ENCODE data around the gene ABCG1. TPM values are rescaled to one million over a fixed set of nuclear protein-coding genes. Genes with fewer than 3 reads are reported as not detected.
A peak's percentile ranks its signal among the peaks of the same experiment; 100 is the strongest.

ABCG1 gene
- total RNA-seq, 2 donors from 2014 or later: 53.1 to 55.5 TPM

DNA sequence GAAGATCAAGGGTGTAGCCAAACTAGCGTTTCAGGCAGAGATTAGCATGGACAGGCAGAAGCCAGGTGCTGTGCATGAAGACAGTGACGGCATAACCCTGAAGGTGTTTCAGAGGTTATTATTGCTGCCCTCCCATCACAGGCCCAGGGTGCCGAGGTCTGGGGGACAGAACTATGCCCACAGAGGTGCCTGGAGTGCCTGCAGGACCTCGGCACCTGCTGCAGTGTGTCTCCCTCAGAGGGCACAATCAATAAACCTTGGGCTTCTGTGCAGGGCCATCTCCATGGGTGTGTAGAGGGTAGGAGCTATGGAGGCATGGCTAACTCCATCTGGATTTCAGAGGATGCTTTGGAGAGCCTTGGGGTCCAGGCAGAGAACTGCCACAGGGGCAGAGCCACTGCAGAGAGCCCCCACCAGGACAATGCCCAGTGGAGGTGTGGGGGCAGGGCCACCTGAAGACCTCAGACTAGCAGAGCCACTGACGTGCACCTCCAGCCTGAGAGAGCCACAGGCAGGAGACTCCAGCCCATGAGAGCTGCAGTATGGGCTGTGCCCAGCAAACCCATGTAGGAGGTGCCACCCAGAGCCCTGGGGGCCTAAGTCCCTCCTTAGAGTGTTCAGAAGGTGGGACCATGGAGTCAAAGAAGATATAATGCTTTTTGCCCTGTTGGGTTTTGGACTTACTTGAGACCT, 5.7 kb upstream of the ABCG1 start:
- Mint-ChIP-seq H3K36me3 (ENCODE audit: insufficient read depth in 2 of 2) (peaks cover 0 to 7% of the 10 kb centered on the region in 2 donors), H3K4me1 (ENCODE audit: low read depth) (no peaks in the 10 kb centered on the region), H3K27ac (no peak overlapping the region), H3K9me3 (peaks cover 0 to 2% of the 10 kb centered on the region in 2 donors), H3K4me3 (no peak overlapping the region), H3K27me3 (ENCODE audit: low read depth) (no peaks in the 10 kb centered on the region)
- ATAC-seq (replicated peaks in 1 of 2) (no peak), DNase-seq (no peak)

DNA sequence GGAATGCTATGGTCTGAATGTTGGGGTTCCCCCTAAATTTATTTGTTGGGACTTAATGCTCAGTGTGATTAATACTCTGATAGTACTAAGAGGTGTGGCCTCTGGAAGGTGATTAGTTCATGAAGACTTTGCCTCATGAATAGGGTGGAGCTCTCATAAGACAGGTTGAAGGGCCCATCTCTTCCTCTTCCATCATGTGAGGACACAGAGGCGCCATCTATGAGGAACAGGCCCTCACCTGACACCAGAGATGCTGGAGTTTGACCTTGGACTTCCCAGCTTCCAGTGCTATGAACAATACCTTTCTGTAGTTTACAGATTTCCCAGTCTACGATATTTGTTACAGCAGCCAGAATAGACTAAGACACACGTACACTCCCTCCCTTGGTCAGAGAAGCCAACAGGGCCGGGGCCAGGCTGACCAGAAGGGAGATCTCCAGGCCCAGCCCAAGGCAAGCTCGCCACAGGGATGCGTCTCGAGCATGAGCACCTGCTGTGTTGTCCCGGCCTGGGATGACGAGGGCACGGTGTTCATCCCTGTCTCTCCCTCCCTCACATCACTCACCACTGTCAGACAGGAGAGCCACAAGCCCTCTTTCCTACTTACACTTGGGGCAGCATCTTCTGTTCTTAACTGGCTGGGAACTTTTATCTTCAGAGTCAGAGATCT, 4.7 kb upstream of the ABCG1 start:
- no peak for ATAC-seq (replicated peaks in 1 of 2)
- H3K27ac Mint-ChIP-seq: no peak overlapping the region

DNA sequence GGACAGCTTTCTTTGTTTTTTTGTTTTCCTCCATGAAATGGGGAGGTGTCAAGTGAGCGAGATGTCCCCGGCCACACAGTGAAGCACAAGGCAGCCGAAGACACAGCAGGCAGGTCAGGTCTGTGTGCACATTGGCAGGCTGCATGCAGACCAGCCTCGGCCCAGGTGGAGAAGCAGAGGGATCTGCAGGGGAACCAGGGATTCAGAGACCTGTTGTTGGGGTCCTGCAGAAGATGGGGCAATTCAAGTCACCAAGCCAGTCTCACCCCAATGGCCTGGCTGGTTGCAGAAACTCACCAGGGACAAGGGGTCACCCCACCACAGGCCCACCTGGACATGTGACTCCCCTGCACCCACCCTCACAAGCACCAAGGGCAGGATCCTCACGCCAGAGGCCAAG, 4.0 kb upstream of the ABCG1 start:
- DNase-seq: no peak
- H3K9me3 Mint-ChIP-seq: peaks cover 0 to 2% of the 10 kb centered on the region in 2 donors
- H3K4me1 Mint-ChIP-seq (ENCODE audit: low read depth): no peaks in the 10 kb centered on the region
- H3K36me3 Mint-ChIP-seq (ENCODE audit: insufficient read depth in 2 of 2): peaks cover under 1 to 7% of the 10 kb centered on the region in 2 donors
- no peaks in the 10 kb centered on the region for H3K27me3 Mint-ChIP-seq (ENCODE audit: low read depth)
- no peak overlapping the region for H3K4me3 Mint-ChIP-seq
- H3K27ac Mint-ChIP-seq: no peak overlapping the region
- no peak for ATAC-seq (replicated peaks in 1 of 2)

More for the DNA sequence above, 4.7 kb upstream of the ABCG1 start:
- Mint-ChIP-seq H3K9me3 (peaks cover 0 to 2% of the 10 kb centered on the region in 2 donors), H3K4me3 (no peak overlapping the region), H3K27me3 (ENCODE audit: low read depth) (no peaks in the 10 kb centered on the region), H3K4me1 (ENCODE audit: low read depth) (no peaks in the 10 kb centered on the region), H3K36me3 (ENCODE audit: insufficient read depth in 2 of 2) (peaks cover 0 to 7% of the 10 kb centered on the region in 2 donors)
- DNase-seq: no peak

DNA sequence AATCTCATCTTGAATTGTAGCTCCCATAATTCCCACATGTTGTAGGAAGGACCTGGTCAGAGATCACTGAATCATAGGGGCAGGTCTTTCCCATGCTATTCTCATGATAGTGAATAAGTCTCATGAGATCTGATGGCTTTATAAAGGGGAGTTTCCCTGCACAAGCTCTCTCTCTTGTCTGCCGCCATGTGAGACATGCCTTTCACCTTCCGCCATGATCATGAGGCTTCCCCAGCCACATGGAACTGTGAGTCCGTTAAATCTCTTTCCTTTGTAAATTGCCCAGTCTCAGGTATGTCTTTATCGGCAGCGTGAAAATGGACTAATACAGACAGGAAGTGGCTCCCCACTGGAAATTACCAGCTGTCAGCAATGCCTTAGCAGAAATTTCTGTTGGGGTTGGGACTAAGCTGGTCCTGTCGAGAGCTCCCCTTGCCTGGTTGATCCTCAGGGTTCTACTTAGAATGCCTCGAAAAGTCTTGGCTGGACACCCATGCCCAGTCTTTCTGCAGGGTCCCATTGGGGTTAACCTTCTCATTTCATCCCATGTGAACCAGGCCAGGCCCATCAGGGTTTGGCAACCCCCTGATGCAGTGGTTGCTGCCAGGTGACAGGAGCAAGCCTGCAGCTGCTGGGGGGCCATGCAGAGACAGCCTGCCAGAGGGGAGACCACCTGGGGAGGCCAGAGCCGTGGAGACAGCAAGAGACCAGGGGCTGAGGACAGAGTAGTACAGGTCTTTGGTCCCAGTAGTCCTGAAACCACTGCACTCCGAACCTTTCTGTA, 2.8 kb upstream of the ABCG1 start:
- ATAC-seq (replicated peaks in 1 of 2) (no peak), DNase-seq (no peak)
- Mint-ChIP-seq H3K4me3 (no peak overlapping the region), H3K4me1 (ENCODE audit: low read depth) (peaks cover 8% of the 10 kb centered on the region), H3K27me3 (ENCODE audit: low read depth) (no peaks in the 10 kb centered on the region), H3K36me3 (ENCODE audit: insufficient read depth in 2 of 2) (peaks cover 3 to 8% of the 10 kb centered on the region in 2 donors), H3K9me3 (peaks cover 0 to 2% of the 10 kb centered on the region in 2 donors), H3K27ac (no peak overlapping the region)

DNA sequence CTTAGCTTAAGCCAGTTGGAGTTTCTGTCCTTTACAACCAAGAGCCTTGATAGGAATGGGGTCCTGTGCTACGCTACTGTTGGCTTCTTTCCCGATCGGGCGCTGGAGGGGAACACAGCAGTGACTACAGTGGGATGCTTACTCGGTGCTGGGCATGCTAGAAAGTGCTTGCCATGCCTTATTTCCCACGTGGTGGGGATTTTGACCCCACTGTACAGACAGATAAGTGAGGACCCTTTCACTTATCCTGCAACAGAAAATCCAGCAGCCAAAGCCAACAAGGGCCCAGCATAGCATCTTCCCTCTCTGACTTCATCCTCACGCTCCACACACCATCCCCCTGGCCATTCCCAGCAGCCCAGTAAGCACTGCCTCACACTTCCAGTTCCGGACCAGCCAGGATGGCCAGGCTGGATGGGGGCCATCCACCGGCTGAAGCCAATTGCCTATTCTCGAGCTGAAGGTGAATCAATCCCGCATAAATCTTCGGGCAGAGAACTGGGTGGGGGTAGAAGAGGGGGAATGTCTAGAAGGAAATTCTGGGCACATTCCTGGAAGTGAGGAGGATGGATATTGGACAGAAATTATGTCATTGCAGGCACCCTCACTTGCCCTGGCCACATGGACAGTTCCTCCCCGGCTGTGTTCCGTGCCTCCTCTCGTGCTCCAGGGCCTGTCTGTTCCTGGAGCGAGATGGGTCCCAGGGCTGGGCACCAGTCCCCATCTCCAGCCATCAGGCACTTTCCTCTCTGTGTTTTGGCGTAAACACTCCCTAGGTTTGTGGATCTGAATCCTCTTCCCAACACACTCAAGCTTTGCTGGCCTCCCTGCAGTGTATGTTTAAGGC, 2.0 kb upstream of the ABCG1 start:
- Mint-ChIP-seq H3K9me3 (peaks cover 0 to 2% of the 10 kb centered on the region in 2 donors), H3K27ac (no peak overlapping the region), H3K4me3 (no peak overlapping the region), H3K4me1 (ENCODE audit: low read depth) (peaks cover 16% of the 10 kb centered on the region), H3K27me3 (ENCODE audit: low read depth) (no peaks in the 10 kb centered on the region), H3K36me3 (ENCODE audit: insufficient read depth in 2 of 2) (peaks cover 3 to 11% of the 10 kb centered on the region in 2 donors)
- DNase-seq: no peak
- ATAC-seq (replicated peaks in 1 of 2): no peak

DNA sequence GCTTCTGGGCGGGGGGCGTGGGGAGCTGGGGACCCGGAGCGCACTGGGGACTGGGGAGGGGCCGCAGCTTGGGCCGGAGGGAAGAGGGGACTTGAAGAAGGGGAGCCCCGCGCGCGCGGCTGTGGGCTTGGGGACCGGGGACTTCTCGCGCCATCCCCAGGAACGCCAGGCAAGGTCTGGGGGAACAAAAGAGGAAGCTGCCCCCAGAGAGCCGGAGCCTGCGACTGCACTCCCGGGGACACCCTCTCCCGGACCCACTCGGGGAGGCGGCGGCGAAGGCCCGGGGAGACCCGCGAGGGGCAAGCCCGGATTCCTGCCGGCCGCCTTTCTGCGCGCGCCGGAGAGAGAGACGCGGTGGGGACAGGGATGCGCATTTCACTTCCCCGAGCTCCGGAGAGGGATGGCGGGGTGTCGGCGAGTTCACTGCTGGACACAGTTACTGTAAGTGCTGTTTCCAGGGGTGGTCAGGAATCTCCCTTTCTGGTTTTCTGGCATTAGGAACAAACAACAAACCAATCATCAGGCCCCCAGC, 732 bp downstream of the ABCG1 start:
- peak; percentile 32 to 37 for ATAC-seq (replicated peaks in 1 of 2)
- peak; percentile 37 to 48 for DNase-seq
- Mint-ChIP-seq H3K36me3 (ENCODE audit: insufficient read depth in 2 of 2) (peaks cover 3 to 12% of the 10 kb centered on the region in 2 donors), H3K4me1 (ENCODE audit: low read depth) (peaks cover 42% of the 10 kb centered on the region), H3K9me3 (peaks cover 0 to 2% of the 10 kb centered on the region in 2 donors), H3K4me3 (peak overlapping the region; percentile 88 to 97), H3K27me3 (ENCODE audit: low read depth) (no peaks in the 10 kb centered on the region), H3K27ac (peak overlapping the region; percentile 32)

DNA sequence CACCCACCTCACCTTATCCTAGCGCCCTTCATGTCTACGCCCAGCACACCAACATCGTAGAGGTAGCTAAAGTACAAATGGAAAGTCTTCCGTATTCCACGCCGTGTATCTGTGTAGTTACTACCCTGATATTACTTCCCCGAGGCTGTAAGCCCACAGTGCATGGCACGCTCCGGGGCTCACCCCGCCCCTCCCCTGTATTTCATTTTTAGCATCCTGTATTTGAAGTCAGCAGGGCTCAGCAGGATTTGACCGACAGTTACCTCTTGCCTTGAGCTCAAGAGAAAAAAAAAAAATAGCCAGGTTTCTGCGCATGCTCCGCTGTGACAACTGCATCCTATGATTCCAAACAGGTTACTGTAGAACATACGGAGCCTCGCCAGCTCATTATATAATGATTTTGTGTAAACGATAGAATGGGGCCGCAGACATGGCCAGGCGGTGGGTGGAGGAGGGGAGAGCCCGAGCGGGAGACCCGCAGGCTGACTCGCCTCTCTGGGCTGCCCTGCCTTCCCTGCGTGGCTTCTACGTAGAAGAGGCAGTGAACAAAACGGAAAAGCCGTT, 1.3 kb downstream of the ABCG1 start:
- H3K27me3 Mint-ChIP-seq (ENCODE audit: low read depth): no peaks in the 10 kb centered on the region
- peaks cover 3 to 13% of the 10 kb centered on the region in 2 donors for H3K36me3 Mint-ChIP-seq (ENCODE audit: insufficient read depth in 2 of 2)
- H3K4me1 Mint-ChIP-seq (ENCODE audit: low read depth): peaks cover 47% of the 10 kb centered on the region
- ATAC-seq (replicated peaks in 1 of 2) (peak; percentile 83 to 84), DNase-seq (peak; percentile 74 to 79)
- H3K9me3 Mint-ChIP-seq: peaks cover 0 to 2% of the 10 kb centered on the region in 2 donors
- H3K4me3 Mint-ChIP-seq: peak overlapping the region; percentile 88 to 97
- H3K27ac Mint-ChIP-seq: peak overlapping the region; percentile 32

DNA sequence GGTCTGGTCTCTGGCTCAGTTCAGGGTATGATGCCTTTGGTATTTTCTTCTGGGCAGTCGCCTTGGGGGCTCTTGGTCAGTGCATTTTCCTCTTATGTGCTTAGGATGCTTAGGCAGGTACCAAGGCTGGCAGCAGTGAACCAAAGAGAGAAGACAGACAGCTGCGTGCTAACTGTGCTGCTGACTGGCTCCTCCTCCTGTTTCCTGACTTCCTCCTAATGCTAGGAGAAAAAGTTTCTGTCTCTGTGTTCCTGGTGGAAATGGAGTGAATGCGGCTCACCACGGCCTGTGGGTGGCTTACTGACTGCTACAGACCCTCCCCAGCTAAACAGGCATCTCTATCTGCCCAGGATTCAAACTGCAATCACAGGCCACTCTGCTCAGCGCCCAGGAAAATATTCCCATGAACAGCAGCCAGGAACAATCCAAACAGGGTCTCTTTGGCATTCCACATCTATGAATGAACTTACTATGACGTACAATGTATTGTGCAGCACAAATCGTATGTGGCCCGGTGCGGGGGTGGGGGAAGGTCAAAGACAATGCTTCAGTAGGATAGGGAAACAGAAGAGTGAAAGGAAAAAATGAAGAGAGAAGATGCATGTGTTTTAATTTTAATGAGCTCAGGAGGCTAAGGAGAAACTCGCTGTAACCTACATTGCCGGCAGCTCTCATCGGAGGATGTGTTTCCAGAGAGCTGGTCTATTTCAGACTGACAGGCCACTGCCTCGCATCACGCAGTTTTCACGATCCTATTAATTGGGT, 2.8 kb downstream of the ABCG1 start:
- no peak for ATAC-seq (replicated peaks in 1 of 2)
- no peak for DNase-seq
- peak overlapping the region; percentile 9 to 31 for H3K4me3 Mint-ChIP-seq
- H3K36me3 Mint-ChIP-seq (ENCODE audit: insufficient read depth in 2 of 2): peaks cover 7 to 26% of the 10 kb centered on the region in 2 donors
- peaks cover 63% of the 10 kb centered on the region for H3K4me1 Mint-ChIP-seq (ENCODE audit: low read depth)
- H3K27ac Mint-ChIP-seq: no peak overlapping the region
- H3K9me3 Mint-ChIP-seq: no peaks in the 10 kb centered on the region
- H3K27me3 Mint-ChIP-seq (ENCODE audit: low read depth): no peaks in the 10 kb centered on the region

DNA sequence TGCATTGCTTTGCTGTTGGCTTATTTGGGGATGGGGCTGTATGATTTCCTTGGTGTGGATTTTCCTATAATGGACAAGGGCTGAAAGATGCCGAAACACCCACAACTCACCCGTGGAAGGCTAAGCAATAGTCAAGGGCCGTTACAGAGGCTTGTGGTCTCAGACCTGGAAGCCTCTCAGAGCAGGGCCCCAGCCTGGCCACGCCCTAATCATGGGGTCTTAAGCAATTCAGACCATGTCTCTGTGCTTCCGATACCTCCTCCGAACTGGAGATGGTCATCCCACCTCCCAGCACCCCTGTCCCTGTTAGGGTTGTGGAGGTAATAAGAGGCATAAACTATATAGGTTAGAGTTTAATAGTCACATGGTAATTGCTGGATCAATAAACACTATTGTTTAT, 3.4 kb downstream of the ABCG1 start:
- no peak for DNase-seq
- peaks cover 0 to 1% of the 10 kb centered on the region in 2 donors for H3K9me3 Mint-ChIP-seq
- ATAC-seq (replicated peaks in 1 of 2): no peak
- no peak overlapping the region for H3K27ac Mint-ChIP-seq
- H3K4me1 Mint-ChIP-seq (ENCODE audit: low read depth): peaks cover 69% of the 10 kb centered on the region
- H3K4me3 Mint-ChIP-seq: no peak overlapping the region
- H3K27me3 Mint-ChIP-seq (ENCODE audit: low read depth): no peaks in the 10 kb centered on the region
- H3K36me3 Mint-ChIP-seq (ENCODE audit: insufficient read depth in 2 of 2): peaks cover 11 to 28% of the 10 kb centered on the region in 2 donors

DNA sequence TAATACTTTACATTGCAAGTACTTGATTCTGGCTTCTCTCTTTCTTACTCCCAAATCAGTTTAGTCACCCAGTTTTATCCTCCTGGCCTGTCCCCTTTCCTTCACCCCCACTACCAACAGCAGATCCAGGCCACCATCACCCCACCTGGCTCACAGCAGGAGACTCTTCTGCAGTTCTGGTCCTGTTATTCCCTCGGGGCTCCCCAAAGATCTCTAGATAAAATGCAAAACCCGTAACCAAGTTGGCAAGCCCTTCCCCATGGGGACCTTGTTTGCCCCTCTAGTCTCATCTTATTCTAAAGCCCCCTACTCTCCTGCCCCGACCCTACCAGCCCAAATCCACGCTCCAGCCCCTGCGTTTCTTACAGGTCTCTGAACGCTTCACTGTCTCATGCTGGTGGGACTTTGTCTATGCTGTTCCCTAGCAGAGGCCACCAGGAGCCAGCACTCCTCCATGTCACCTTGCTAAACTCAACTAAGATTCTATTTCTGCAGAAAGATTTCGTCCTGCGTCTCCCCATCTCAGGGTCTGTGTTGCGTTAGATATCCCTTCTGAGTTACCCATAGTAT, 4.0 kb downstream of the ABCG1 start:
- no peaks in the 10 kb centered on the region for H3K27me3 Mint-ChIP-seq (ENCODE audit: low read depth)
- H3K36me3 Mint-ChIP-seq (ENCODE audit: insufficient read depth in 2 of 2): peaks cover 16 to 32% of the 10 kb centered on the region in 2 donors
- DNase-seq: no peak
- no peak overlapping the region for H3K4me3 Mint-ChIP-seq
- peaks cover 74% of the 10 kb centered on the region for H3K4me1 Mint-ChIP-seq (ENCODE audit: low read depth)
- ATAC-seq (replicated peaks in 1 of 2): no peak
- H3K9me3 Mint-ChIP-seq: peaks cover 1 to 2% of the 10 kb centered on the region in 2 donors
- H3K27ac Mint-ChIP-seq: no peak overlapping the region

DNA sequence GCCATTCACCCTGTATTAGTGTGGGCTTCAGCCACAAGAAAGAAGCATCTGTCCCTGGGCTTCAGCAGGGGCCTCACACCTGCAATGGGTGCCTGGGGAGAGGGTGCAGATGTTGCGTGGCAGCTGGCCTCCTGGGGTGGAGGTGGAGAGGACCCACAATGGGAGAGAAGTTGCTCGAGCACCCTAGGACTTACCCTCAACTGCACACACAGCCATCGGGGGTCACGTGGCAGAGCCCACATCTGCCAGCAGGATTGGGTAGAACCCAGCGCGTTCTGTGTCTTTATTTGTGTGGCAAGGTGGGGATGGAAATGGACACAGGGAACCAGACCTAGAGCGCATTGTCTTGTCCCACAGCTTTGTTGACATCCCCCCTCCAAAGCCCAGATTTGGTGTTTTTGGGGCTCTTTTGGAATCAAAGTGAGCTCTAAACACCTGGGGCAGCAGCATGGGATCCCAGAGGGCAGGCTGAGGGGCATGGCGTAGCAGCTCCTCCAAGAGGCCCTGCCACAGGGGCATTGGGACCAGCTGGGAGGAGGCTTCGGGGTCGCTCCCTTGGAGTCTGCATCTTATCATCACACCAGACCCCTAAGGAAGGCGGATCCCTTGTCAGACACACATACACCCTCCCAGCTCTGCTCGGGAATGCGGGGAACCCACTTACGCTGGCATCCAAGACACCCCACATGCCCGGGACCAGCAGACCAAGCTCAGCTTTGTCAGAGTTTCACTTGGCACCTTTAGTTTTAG, 5.1 kb downstream of the ABCG1 start:
- no peaks in the 10 kb centered on the region for H3K27me3 Mint-ChIP-seq (ENCODE audit: low read depth)
- ATAC-seq (replicated peaks in 1 of 2): no peak
- H3K4me1 Mint-ChIP-seq (ENCODE audit: low read depth): peaks cover 85% of the 10 kb centered on the region
- peaks cover 17 to 32% of the 10 kb centered on the region in 2 donors for H3K36me3 Mint-ChIP-seq (ENCODE audit: insufficient read depth in 2 of 2)
- H3K9me3 Mint-ChIP-seq: peaks cover 1 to 2% of the 10 kb centered on the region in 2 donors
- H3K27ac Mint-ChIP-seq: no peak overlapping the region
- DNase-seq: no peak
- no peak overlapping the region for H3K4me3 Mint-ChIP-seq

Data from activated T-cell treated with anti-CD3 and anti-CD28 coated beads, Interleukin-2, amount 50 U/mL, for 72 hours (primary cell).